ENCODE results near the gene TOR4A. TPM values are rescaled to one million over a fixed set of nuclear protein-coding genes. Genes with fewer than 3 reads are reported as not detected.
A peak's percentile ranks its signal among the peaks of the same experiment; 100 is the strongest.

Gene TOR4A
- total and polyA plus RNA-seq, 10 of the 15 experiments (the other 5 are each of a cell fraction or from before 2014, with no cell fraction given), result 2.0 to 19.9 (median 3.7) TPM

DNA sequence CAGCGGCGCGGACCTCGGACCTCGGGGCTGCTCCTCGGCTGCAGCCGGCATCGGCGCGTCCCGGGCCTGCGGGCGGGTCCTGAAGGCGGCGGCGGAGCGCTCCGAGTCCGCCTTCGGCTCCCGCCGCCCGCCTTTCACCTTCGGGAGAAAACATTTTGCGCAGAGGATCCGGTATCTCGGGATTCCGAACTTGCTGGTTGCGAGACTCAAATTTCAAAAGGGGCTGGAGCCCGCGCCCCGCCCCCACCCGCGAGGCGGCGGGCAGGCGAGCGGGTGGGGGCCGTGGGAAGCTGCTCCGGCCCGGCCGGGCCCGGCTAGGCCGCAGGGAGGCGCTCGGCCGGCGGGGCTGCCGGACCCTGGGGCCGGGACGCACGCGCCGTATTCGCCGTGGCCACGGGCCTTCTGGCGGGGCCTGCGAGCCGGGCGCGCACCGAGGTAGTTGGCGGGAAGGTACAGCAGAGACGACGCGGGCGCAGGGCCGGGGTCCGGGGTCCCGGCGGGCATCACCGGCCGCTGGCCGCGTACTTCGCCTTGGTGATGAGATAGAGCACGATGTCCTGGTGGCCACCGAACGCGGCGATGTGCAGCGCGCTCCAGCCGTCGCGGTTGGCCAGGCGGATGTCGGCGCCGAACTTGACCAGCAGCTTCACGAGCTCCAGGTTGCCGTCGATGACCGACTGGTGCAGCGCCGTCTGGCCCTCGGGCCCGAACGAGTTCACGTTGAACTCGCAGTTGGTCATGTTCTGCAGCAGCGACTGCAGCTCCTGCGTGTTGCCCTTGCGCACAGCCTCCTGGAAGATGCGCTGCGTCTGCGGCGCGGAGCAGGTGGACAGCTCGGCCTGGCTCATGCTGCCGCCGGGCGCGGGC is 23.8 kb downstream of the TOR4A start (continued):
- no peak for TF ChIP-seq RCOR1 (conservative IDR thresholded peaks at IDR 0.05; ENCODE audit: low read depth, low read length)
- TF ChIP-seq IKZF1 (conservative IDR thresholded peaks at IDR 0.05), result peak; percentile 80
- TF ChIP-seq HCFC1 (IDR thresholded peaks at IDR 0.05; ENCODE audit: low read length), result no peak
- no peak for TF ChIP-seq ZZZ3 (IDR thresholded peaks at IDR 0.05; ENCODE audit: control insufficient read depth, insufficient read length, low read depth)
- no peak for TF ChIP-seq PAX5 (IDR thresholded peaks at IDR 0.05; ENCODE audit: borderline replicate concordance, low read depth, low read length)
- peak; percentile 20; the same call in 1 of the 2 replicates for TF ChIP-seq ZBTB40 (IDR thresholded peaks at IDR 0.05; ENCODE audit: borderline replicate concordance)

DNA sequence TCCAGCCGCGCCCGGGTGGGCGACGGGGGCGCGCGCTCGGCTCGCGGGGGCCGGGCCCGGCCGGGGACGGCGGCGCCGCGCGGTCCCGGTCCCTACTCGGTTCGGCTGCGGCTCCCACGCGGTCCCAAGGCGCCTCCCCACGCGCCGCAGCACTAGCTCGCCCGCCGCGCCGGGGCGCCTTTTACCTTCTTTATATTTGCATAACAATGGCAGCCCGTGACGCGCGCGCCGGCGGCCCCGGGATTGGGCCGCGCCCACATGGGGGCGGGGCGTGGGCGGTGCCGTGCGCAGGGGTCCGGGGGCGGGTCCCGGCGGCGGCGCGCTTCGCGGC is 24.6 kb downstream of the TOR4A start, which contains the start of gene NRARP:
TSS of gene NRARP (minus strand) at position 154 of the 331 bp plus-strand sequence. CDS start 343 bp downstream, outside the sequence.
- peak within 1 kb of the TSS; percentile 60 for H3K9ac ChIP-seq (ENCODE audit: control insufficient read depth, insufficient read depth, low read length)
- ChIA-PET SMC1A (ENCODE audit: uncharacterized antibody, unreplicated experiment) (interaction anchor here (1.0 to 1.5 kb wide), 6 partner anchors 14 to 141 kb away, joined by 3 to 8 read pairs (median 4); no protein-coding TSS in a partner anchor), RAD21 (ENCODE audit: unreplicated experiment) (interaction anchor here (0.7 to 2.1 kb wide), 10 partner anchors 15 to 233 kb away, joined by 3 to 20 read pairs (median 4); partner anchors contain the start of gene TUBB4B), CTCF (interaction anchor here (0.9 to 2.2 kb wide), 11 partner anchors 8 to 338 kb away, joined by 3 to 17 read pairs (median 5); partner anchors contain the start of genes EXD3, NOXA1, NSMF and TOR4A), POLR2A (interaction anchor here (0.6 to 2.2 kb wide), 12 partner anchors 14 to 303 kb away, joined by 3 to 19 read pairs (median 4); partner anchors contain the start of genes ARRDC1, EXD3, NOXA1 and TUBB4B)
- DNase-seq (ENCODE audit: low read depth, low spot score) (no peak), FAIRE-seq (no peak), ATAC-seq (peak; percentile 71)
- H3K36me3 ChIP-seq (ENCODE audit: control insufficient read depth in 2 of 2, insufficient read depth in 2 of 2, low read length in 1 of 2), result no peaks in the 10 kb centered on the region
- no peaks in the 10 kb centered on the region; a peak in 1 of 4 replicates for H3K27me3 ChIP-seq (replicated peaks in 1 of 2; ENCODE audit: control insufficient read depth in 2 of 2, insufficient read depth in 2 of 2, low read length in 1 of 2)
- no TSS peak for BruUV-seq (replicated peaks)
- intact Hi-C loops (cut with micrococcal nuclease; ENCODE audit: unreplicated experiment) (loop anchor here (2.0 to 5.0 kb wide), 2 partner anchors 105 to 120 kb away; partner anchors contain the start of genes EXD3 and NOXA1), in situ Hi-C loops (cut with MboI) (no loop called here)
- peaks cover 35% of the 10 kb centered on the region for H3K4me1 ChIP-seq (ENCODE audit: control insufficient read depth, insufficient read depth, low read length)
- no peak within 1 kb of the TSS for H3K27ac ChIP-seq (ENCODE audit: control insufficient read depth, insufficient read depth)
- peak within 1 kb of the TSS; percentile 77 for H3K4me2 ChIP-seq (ENCODE audit: control insufficient read depth, insufficient read depth)
- H4K20me1 ChIP-seq (ENCODE audit: control insufficient read depth, insufficient read depth), result no peaks in the 10 kb centered on the region
- WGBS (ENCODE audit: insufficient coverage, insufficient replicate concordance, low lambda C conversion rate, missing lambda C conversion rate), result 0% methylated on average over 12 of the region's 60 CpGs
- no peaks in the 10 kb centered on the region for H3K9me3 ChIP-seq (replicated peaks; ENCODE audit: control insufficient read depth, insufficient read depth, low read length)
- H3K79me2 ChIP-seq (ENCODE audit: control insufficient read depth, insufficient read depth, low read length), result no peaks in the 10 kb centered on the region; the same call in 1 of the 2 replicates
- peak within 1 kb of the TSS; percentile 65 for H2AFZ ChIP-seq (ENCODE audit: control insufficient read depth, low read depth, low read length)
- H3K4me3 ChIP-seq, result peak within 1 kb of the TSS; percentile 70
- TF ChIP-seq BHLHE40 (IDR thresholded peaks at IDR 0.05; ENCODE audit: borderline replicate concordance in 1 of 2, low read depth in 2 of 2, low read length in 1 of 2) (peak; percentile 62 to 77; a peak in 3 of 4 replicates), POLR2A (IDR thresholded peaks at IDR 0.05; ENCODE audit: low read depth, low read length) (peak; percentile 89), POLR2AphosphoS5 (IDR thresholded peaks at IDR 0.05; ENCODE audit: low read length) (peak; percentile 82), NR2C1 (IDR thresholded peaks at IDR 0.05) (peak; percentile 15; the same call in 1 of the 2 replicates), CTCF (IDR thresholded peaks at IDR 0.05 in 2 of 3, conservative IDR thresholded peaks at IDR 0.05 in 1 of 3; ENCODE audit: control insufficient read depth in 2 of 3, extremely low read depth in 1 of 3, insufficient read depth in 1 of 3, low read depth in 3 of 3, low read length in 3 of 3) (peak in 1 of 3 experiments; percentile 24; a peak in 1 of 6 replicates), CREM (IDR thresholded peaks at IDR 0.05; ENCODE audit: low read depth) (0 out of 2 replicates have a peak, but pooled peaks have one; percentile 12), SMARCA5 (IDR thresholded peaks at IDR 0.05) (peak; percentile 3; the same call in 1 of the 2 replicates), CREB1 (IDR thresholded peaks at IDR 0.05; ENCODE audit: low read depth) (peak; percentile 73), TCF7 (IDR thresholded peaks at IDR 0.05; ENCODE audit: borderline replicate concordance) (no peak), ATF7 (IDR thresholded peaks at IDR 0.05; ENCODE audit: low read depth) (no peak), BACH1 (IDR thresholded peaks at IDR 0.05; ENCODE audit: borderline replicate concordance) (peak; percentile 69; the same call in 1 of the 2 replicates)

Measured in GM12878 (cell line).